Measurements from ENCODE around the gene H2AZ2.

DNA sequence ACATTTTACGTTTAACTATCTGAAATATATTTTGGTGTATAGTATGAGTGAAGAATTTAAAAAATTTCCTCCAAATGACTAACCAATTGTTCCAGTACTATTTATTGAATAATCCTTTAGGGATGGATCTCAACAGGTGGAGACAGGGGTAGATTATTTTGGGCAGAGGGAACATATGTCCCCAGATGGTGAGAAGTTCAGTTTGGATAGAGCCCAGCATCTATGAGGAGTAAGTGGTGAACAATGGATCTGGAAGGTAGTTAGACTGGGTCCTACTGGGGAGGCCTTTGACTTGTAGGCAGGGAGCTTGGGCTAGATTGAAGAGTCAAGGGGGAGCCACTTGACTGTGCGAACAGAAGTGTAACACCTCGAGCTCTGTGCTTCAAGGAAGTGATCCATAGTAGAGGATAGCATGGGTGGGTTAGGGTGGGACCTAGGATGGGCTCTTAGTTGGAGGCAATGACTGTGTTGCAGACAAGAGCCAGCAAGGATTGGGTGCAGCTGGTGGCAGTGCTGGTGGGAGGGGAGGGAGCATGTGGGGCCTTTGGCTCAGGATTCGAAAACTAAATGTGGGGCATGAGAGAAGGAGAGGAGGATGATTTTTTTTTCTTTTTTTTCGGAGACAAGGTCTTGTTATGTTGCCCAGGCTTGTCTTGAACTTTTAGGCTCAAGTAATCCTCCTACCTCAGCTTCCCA lies 41.3 kb upstream of the H2AZ2 start:
- TF ChIP-seq, protein P1, sequence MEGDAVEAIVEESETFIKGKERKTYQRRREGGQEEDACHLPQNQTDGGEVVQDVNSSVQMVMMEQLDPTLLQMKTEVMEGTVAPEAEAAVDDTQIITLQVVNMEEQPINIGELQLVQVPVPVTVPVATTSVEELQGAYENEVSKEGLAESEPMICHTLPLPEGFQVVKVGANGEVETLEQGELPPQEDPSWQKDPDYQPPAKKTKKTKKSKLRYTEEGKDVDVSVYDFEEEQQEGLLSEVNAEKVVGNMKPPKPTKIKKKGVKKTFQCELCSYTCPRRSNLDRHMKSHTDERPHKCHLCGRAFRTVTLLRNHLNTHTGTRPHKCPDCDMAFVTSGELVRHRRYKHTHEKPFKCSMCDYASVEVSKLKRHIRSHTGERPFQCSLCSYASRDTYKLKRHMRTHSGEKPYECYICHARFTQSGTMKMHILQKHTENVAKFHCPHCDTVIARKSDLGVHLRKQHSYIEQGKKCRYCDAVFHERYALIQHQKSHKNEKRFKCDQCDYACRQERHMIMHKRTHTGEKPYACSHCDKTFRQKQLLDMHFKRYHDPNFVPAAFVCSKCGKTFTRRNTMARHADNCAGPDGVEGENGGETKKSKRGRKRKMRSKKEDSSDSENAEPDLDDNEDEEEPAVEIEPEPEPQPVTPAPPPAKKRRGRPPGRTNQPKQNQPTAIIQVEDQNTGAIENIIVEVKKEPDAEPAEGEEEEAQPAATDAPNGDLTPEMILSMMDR (IDR thresholded peaks at IDR 0.05; ENCODE audit: insufficient read depth, low read depth, low read length), result no peak
- no peak for TF ChIP-seq EZH2 (IDR thresholded peaks at IDR 0.05; ENCODE audit: insufficient read depth, low read length)
